HG02943 (cell line): Measurements from ENCODE around the gene MAD1L1.

Source experiments
- ATAC-seq: cut with Tn5 transposase; IDR thresholded peaks from one replicate; pipeline ENCODE4 v1.9.1; 2021; ENCODE audit warnings: mild to moderate bottlenecking, low read depth, moderate library complexity; ENCODE audit not compliant: unreplicated experiment

MAD1L1 gene

DNA sequence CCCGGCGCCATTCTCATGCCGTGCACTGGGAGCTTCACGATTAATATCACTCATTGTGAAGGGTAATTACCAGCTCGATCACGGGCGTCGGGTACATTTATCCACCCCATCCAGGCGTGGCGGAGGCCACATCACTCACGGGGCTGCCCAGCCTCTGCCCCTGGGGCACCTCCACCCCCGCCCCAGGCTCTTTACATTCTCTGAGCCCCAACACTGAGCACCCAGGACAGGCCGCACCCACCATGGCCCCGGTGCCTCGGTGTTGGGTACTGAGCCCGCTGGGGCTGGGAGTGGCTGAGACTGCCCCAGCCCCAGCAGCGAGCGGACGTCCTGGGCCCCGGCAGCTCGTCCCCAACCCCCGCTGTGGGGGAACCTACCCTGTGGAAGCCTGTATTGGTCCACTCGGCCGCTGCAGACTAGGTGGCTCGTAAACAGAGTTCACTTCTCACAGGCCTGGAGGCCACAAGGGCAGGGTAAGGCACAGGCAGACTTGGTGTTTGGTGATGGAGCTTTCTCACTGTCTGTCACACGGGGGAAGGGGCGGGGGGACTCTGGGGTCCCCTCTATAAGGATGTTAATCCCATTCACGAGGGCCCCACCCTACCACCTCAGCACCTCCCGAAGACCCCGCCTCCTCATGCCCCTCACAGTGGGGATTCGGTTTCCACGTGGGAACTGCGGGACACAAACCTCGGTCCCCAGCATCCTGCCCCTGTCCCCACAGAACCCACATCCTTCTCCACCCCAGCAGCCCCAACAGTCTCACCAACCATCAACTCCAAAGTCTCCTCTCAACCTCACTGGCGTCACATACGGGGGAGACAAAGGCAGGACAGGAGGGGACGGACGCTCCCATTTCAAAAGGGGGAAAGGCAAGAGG lies 378.5 kb downstream of the MAD1L1 start:
- no peak for ATAC-seq

DNA sequence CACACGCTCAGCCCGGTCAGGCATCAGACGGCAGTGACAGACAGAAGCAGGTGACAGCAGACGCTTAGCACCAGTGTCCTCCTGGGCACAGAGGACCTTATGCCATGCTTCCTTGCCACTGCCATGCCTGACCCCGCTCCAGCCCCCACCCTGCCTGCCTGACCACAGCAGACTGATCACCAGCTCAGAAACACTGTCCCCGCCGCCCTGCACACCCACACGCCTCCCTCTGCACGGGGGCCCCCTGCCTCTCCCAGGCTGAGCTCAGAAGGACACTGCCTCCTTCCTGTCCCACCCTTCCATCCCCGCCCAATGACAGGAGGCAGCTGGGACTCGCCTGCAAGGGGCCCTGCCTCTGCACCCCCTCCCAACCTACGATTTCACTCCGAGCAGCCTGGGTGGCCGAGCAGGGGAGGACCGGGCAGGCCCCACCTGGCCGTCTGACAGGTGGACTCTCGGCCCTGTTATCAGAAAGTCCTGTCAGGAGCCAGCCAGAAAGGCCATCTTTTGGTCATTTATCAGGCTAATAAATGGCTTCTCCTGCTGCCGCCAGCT lies 379.2 kb downstream of the MAD1L1 start:
- no peak for ATAC-seq

DNA sequence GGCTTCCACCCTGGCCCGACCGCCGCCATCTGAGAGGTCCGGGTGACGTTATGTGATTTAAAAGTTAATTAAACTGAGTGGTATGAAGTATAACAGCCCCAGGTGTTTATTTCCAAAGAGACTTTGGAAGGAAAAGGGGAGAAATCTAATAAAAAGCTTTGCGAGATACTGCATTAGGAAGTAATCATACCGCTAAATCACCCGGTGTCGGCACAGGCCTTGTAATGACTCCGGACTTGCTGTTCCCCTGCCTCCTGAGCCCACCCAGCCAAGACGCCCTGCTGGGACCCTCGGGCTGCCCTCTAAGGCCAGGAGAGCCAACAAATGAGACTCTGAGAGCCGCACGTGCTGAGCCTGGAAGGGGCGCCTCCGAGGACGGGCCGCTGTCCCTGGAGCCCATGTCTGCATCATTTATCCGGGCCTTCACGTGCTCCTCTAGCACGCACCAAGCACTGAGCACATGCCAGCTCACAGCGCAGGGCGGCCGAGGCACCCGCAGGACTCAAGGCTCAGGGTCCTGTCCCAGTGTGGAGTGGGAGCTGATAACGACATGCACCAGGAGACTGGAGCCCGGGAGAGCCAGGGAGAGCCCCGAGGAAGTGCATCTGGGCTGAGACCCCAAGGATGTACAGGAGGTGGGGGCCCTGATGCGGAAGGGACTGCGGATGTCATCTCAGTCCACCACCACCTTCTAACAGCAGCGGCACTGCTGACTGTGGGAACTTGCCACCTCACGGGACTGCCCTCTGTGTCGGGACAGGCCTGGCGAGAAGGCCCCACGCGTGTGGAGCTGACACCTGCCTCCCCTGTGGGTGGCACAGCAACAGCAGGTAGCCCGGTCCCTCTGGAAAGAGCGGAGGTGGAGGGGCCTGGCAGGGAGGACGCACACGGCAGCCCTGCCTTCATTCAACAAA lies 380.0 kb downstream of the MAD1L1 start:
- no peak for ATAC-seq

GRCh38 chr7:1851721-1852516 lies 380.8 kb downstream of the MAD1L1 start:
- no peak for ATAC-seq

DNA sequence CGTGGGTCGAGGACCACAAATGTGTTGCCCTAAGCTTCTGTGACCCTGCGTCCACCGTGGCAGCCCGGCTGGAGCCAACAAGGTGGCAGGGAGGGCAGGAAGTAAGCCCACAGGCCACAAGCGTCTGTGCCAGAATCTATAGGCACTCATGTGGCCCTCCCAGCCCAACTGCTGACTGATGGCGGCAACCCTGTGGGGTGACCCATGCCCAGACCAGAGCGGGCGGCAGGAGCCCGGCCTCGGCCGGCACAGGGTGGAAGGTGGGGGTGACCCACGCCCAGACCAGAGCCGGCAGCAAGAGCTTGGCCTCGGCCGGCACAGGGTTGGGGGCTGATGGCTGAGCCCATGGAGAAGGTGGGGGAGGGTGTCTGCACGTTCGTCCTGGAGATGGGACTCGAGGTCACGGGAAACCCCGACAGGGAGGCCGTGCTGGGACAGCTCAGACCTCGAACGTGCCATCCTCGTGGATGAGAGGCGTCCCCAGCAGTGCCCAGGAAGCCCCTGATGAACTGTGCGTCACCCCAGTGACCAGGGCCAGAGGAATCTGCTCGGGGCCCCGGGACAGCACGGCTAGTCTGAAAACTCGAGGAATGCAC lies 381.7 kb downstream of the MAD1L1 start:
- ATAC-seq = no peak

DNA sequence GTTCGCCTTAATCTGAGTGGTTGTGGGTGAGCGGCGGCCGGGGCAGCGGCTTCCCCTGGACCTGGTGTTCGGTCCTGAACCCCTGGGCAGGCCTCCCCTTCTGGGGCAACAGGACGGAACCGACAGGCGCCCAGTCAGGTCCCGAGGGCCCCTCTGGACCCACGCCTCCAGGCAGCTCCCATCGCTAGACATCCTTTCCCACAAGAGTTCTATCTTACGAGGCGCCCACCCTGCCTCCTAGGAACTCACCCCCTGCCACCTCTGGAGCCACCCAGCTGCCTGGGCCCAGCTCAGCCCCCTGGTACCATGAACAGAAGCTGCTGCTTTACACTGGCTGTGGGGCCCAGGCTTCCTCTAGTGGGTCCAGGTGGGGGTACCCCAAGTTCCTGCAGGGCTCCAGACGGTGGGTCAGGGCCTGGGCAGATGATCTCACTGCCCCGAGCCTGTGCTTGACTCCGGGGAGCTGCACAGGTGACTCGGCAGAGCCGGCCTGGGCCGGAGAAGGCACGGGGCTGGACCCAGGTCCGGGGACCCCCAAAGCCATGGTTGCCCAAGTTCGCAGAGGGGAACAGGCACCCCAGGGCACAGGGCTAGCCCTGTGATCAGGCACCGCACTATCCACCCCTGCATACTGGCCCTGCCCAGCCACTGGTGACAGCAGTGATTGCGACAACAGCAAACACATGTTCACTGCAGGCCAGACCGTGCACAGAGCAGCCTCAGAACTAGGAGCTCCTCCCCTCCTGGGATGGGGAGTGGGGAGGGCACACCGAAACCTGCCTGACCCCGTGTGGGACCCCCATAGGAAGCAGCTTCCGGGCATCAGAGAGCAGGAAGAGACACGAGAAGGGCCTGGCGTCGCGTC lies 382.4 kb downstream of the MAD1L1 start:
- ATAC-seq = no peak

GRCh38 chr7:1849351-1850041 lies 383.2 kb downstream of the MAD1L1 start:
- ATAC-seq = no peak

DNA sequence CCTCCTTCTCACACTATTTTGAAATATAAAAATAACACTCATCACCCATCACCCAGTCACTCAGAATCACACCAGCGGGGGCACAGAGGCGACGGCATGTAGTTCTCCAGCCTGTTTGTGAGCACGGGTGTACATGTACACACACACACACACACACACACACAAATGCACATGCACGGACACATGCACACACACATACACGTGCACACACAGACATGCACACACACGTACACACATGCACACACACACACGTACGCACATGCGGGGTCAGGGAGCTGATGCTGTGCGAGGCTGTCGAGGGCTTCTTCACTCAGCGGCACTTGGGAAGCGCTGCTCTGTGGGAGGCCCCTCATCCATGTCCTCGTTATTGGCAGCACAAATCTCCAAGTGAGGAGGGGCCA lies 383.8 kb downstream of the MAD1L1 start:
- no peak for ATAC-seq

DNA sequence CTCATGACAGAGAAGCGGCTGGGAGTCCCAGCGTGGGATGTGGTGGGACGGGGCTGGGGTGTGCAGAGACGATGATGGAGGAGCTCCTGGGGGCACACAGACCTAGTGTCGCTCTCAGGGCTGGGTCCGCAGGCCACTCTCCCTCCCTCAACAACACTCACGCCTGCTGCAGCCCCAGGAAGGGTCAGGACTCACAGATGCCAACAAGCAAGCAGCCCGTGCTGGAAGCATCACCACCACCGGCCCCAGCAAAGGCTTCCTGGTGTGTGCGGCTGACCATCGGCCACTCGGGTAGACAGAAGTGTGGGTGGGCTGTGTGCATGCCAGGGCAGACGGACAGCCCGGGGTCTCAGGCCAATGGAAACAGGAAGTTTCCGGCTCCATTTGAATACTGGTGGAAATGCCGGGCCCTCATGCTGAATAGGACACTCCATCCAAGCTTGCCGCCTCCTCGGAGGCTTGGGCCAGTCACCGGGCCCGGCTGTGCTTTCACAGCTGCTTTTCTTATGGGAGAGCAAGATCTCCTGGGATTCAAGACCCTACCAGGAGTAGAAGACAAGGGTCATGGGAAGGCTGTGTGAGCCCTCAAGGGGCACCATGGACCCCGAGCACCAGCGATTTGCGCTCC lies 384.6 kb downstream of the MAD1L1 start:
- no peak for ATAC-seq

DNA sequence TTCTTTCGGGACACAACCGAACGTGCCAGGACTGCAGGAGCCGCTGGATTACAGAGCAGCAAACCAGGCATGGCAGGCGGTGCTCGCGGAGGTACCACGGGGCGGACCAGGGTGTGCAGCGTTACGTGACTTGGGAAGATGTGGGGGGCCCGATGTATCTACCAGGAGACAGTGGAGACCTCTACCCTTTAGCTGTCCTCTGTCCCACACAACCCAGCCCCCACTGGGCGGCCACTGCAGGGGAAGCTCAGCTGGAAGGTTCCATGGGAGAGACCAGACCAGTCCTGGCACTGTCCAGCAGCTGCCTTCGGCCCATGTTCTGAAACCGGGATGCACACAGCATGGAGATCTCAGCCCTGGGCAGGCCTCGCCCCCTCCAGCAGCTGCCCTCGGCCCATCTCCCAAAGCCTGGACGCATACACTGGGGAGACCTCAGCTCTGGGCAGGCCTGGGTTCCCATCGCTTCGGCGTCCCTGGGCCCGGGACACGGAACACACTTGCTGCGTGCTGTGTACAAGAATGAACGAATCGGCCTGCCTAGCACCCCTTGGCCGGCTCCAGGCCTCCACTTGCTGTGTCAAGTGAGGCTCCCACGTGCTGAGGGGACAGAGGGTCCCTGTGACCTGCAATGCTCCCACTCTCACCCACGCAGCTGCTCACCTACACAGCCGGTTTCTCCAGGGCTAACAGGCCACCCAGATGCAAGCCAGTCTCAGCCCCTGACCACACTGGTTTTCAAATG lies 385.3 kb downstream of the MAD1L1 start:
- ATAC-seq = no peak

GRCh38 chr7:1846331-1847065 lies 386.2 kb downstream of the MAD1L1 start:
- no peak for ATAC-seq

GRCh38 chr7:1845536-1846311 lies 387.0 kb downstream of the MAD1L1 start:
- no peak for ATAC-seq

DNA sequence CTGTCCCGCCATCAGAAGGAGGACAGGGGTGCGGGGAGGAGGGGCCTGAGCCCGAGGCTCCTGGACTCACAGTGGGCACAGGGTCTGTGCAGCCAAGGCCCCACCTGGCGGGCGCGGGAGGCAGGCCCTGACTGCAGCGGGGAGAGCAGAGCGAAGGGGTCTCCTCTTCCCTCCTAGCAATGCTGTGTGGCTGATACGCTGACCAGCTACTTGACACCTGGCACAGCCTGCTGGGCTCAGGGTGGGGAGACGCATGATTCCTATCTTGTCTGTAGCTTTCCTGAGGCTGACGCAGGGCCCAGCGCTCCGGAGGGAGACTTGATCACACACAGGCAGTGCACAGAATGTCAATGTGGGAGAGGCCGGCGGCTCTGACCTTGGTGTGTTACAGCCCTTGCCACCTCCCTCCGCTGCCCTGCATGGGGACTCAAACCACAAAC lies 387.8 kb downstream of the MAD1L1 start:
- no peak for ATAC-seq

DNA sequence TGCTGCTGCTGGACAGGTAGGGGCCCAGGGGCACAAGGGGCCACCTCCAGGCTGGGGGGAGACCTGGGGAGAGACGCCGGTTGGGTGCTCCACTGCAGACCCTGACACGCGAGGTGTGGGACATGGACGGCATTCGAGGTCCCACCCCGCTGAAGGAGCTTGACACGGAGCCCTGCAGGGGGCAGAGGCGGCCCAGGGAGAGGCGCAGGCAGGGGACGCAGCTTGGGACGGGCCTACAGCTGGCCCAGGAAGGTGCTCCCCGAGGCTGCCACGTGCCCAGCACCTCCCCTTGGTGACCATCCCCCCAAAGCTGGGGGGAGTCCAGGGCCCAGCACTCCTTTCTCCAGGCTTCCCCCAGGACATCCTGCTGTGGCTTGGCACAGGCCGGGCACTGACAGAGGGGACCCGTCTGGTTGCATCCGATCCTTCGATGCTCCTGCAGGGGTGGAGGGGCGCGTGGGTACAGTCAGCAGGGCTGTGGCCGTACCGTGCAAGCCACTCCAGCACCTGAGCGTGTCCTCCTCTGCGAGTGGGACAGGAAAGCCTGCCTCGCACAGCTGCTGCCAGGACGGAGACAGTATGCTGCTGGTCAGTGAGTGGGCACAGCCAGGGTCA lies 388.3 kb downstream of the MAD1L1 start:
- no peak for ATAC-seq

DNA sequence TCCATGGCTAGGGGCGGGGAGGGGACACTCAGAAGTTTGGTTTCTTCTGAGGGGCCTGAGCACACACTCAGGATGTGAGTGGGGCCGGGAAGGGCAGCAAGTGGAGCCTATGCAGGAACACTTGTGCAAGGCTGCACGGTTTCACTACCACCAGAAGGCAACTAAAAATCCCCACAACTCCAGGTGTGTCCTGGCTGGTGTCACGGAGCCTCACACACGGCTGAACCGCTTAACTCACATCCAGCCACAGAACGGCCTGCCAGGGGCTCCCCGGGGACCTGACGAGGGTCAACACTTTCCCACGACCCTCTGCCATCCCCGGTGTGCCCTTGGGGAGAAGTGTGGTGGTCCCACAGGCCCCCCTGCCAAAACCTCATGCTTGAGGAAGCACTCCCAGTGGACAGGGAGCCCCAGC lies 388.8 kb downstream of the MAD1L1 start:
- no peak for ATAC-seq
